Fibroblast of pulmonary artery (primary cell): Measurements from ENCODE around the gene SLC6A11.

Experiments
- DNase-seq: peaks from one replicate; pipeline ENCODE4 v3.0.0-alpha.2; 2010; ENCODE audit warnings: low read depth
- H3K4me3 ChIP-seq: replicated peaks from 2 replicates; pipeline ENCODE4 v1.5.1; 2011; ENCODE audit warnings: low read depth, mild to moderate bottlenecking, control low read depth, low read length, moderate library complexity
- CTCF ChIP-seq: IDR thresholded peaks from 2 replicates; pipeline ENCODE4 v1.5.1; 2011; ENCODE audit warnings: mild to moderate bottlenecking, control low read depth, low read length, inconsistent platforms; ENCODE audit errors: missing control alignments

The SLC6A11 gene

DNA sequence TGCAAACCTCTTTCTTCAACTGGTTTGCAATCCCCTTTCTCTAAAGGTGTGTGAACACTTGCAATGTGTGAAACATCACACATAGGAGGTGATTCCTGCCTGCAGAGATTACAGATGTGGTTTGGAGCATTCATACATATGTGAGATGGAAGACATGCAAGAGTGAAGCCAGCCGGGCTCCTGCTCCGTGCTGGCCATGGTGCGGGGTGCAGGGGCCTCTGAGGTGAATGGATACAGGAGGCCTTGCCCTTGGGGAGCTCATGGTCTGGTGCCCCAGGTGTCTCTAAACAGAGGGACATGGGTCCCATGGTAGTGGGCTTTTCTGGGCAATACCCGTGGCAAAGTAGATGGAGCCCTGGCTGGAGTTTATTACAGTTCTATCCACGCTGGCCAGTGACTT, 6.0 kb downstream of the SLC6A11 start:
- no peak for DNase-seq
- no peak for TF ChIP-seq CTCF
- no peak overlapping the region for H3K4me3 ChIP-seq

- no peak for TF ChIP-seq CTCF
- H3K4me3 ChIP-seq, result no peak overlapping the region
- DNase-seq, result no peak
These were observed 6.9 kb downstream of the SLC6A11 start for GRCh38 chr3:10822708-10823515.

GRCh38 chr3:10823516-10823818, 7.4 kb downstream of the SLC6A11 start:
- DNase-seq, result no peak
- H3K4me3 ChIP-seq, result no peak overlapping the region
- no peak for TF ChIP-seq CTCF

GRCh38 chr3:10824468-10824867, 8.4 kb downstream of the SLC6A11 start:
- TF ChIP-seq CTCF, result no peak
- H3K4me3 ChIP-seq, result no peak overlapping the region
- DNase-seq, result no peak

GRCh38 chr3:10833855-10834414, 17.9 kb downstream of the SLC6A11 start:
- no peak for TF ChIP-seq CTCF
- no peak for DNase-seq
- no peak overlapping the region for H3K4me3 ChIP-seq

GRCh38 chr3:10834951-10835350, 18.9 kb downstream of the SLC6A11 start:
- no peak for DNase-seq
- no peak for TF ChIP-seq CTCF
- H3K4me3 ChIP-seq, result no peak overlapping the region

- no peak for TF ChIP-seq CTCF
- H3K4me3 ChIP-seq, result no peak overlapping the region
- DNase-seq, result no peak
These were observed 19.4 kb downstream of the SLC6A11 start for GRCh38 chr3:10835406-10835805.
